Caco-2 (cell line): Measurements from ENCODE around the gene FMNL3. TPM values are rescaled to one million over a fixed set of nuclear protein-coding genes. Genes with fewer than 3 reads are reported as not detected.

Experiments
- BruUV-seq: library from RNA; stranded (reverse); fragments of 400-500 nt; replicated peaks from 2 replicates; lab custom pipeline; 2021; lab: Mats Ljungman, UMichigan
- CTCF ChIA-PET: fragments of 300-600 bp; sonication (Branson Sonifier 250); formaldehyde crosslinking; loops from one replicate; lab custom pipeline; 2022; ENCODE audit warnings: antibody characterized with exemption; lab: Charles Lee
- POLR2A ChIA-PET: fragments of 300-600 bp; sonication (Branson Sonifier 250); formaldehyde crosslinking; loops from one replicate; lab custom pipeline; 2022; ENCODE audit warnings: antibody characterized with exemption; lab: Charles Lee
- DNase-seq, 2 experiments: peaks; one replicate each; pipeline versions ENCODE4 v3.0.0 to v3.0.0-alpha.2; 2020 to 2022
- H3K27me3 ChIP-seq: replicated peaks from 2 replicates; pipeline ENCODE4 v1.6.0; 2011; ENCODE audit warnings: low read length; ENCODE audit not compliant: control insufficient read depth, insufficient read depth
- H3K36me3 ChIP-seq: 2 replicates; pipeline ENCODE4 v1.5.1; 2011; ENCODE audit warnings: low read length; ENCODE audit not compliant: control insufficient read depth, insufficient read depth
- H3K4me1 ChIP-seq: fragments of 250-450 bp; sonication (Bioruptor Pico); 2 replicates; pipeline ENCODE4 v1.5.1; 2020; ENCODE audit warnings: mild to moderate bottlenecking
- H3K4me3 ChIP-seq: 2 replicates; pipeline ENCODE4 v1.5.1; 2011; ENCODE audit warnings: low read depth, mild to moderate bottlenecking, control low read depth, low read length
- H3K9me3 ChIP-seq: fragments of 250-450 bp; sonication (Bioruptor Pico); 2 replicates; pipeline ENCODE4 v1.5.1; 2020; ENCODE audit warnings: mild to moderate bottlenecking, moderate library complexity
- H3K27ac Mint-ChIP-seq: one replicate; pipeline ENCODE4 v1.8.0; 2022; ENCODE audit warnings: mixed read lengths; ENCODE audit not compliant: unreplicated experiment
- H3K27me3 Mint-ChIP-seq: one replicate; pipeline ENCODE4 v1.8.0; 2022; ENCODE audit warnings: mixed read lengths; ENCODE audit not compliant: insufficient read depth, unreplicated experiment
- H3K36me3 Mint-ChIP-seq: one replicate; pipeline ENCODE4 v1.8.0; 2022; ENCODE audit warnings: mild to moderate bottlenecking, mixed read lengths; ENCODE audit not compliant: insufficient read depth, unreplicated experiment
- H3K4me1 Mint-ChIP-seq: one replicate; pipeline ENCODE4 v1.8.0; 2022; ENCODE audit warnings: low read depth, mixed read lengths; ENCODE audit not compliant: unreplicated experiment
- H3K4me3 Mint-ChIP-seq: one replicate; pipeline ENCODE4 v1.8.0; 2022; ENCODE audit warnings: mild to moderate bottlenecking, moderate library complexity, mixed read lengths; ENCODE audit not compliant: unreplicated experiment
- H3K9me3 Mint-ChIP-seq: one replicate; pipeline ENCODE4 v1.8.0; 2022; ENCODE audit warnings: mixed read lengths; ENCODE audit not compliant: unreplicated experiment
- intact Hi-C: fragments of 100-400 bp; cut with micrococcal nuclease; formaldehyde crosslinking; loops from one replicate; pipeline ENCODE4 v1.10.0; 2022; ENCODE audit not compliant: unreplicated experiment
- total RNA-seq: library from RNA; stranded (reverse); gene quantifications from 2 replicates; pipeline ENCODE4 v1.2.3, GENCODE V29; 2022
- TF ChIP-seq, protein P1 (sequence below), 2 experiments: fragments of 200-600 bp in 1 of 2; IDR thresholded peaks; 1 replicate in 1 of 2; 2 replicates in 1 of 2; pipeline versions ENCODE4 v1.5.1 to v1.8.0; 2011 to 2022; ENCODE audit warnings: antibody characterized with exemption in 1 of 2, control low read depth in 1 of 2, inconsistent platforms in 1 of 2, low read depth in 1 of 2, low read length in 1 of 2, mild to moderate bottlenecking in 1 of 2, moderate library complexity in 1 of 2; ENCODE audit not compliant: insufficient read depth in 1 of 2, severe bottlenecking in 1 of 2, unreplicated experiment in 1 of 2

The FMNL3 gene
- total RNA-seq, 1 experiment from 2014 or later = 10.7 TPM

DNA sequence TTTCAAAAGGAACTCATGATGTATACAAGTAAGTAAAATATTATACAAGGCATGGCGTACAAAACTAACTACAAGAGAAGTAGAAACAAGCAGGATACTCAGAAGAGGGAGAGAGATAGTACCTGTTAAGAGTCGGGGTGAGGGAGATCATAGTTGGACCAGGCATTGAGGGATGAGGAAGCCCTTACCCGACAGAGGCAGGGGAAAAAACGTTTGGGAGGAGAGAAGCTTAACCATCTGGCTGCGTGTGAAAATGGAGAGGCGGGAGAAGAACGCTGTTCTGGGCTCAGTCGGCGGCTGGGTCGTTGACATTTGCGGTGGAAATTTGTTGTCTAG is 575 bp upstream of the FMNL3 start:
- Histone ChIP-seq H3K27me3 (no peaks in the 10 kb centered on the region), H3K4me1 (peaks cover 5% of the 10 kb centered on the region; the same call in 1 of the 2 replicates), H3K9me3 (no peaks in the 10 kb centered on the region), H3K4me3 (no peak overlapping the region), H3K36me3 (no peaks in the 10 kb centered on the region)
- no TSS peak for BruUV-seq
- Mint-ChIP-seq H3K4me3 (peak overlapping the region; percentile 83), H3K27ac (peak overlapping the region; percentile 3), H3K9me3 (no peaks in the 10 kb centered on the region), H3K27me3 (peaks cover 15% of the 10 kb centered on the region), H3K36me3 (peaks cover 5% of the 10 kb centered on the region), H3K4me1 (peaks cover 6% of the 10 kb centered on the region)
- POLR2A ChIA-PET = interaction anchor here (1.2 kb wide), 1 partner anchor 33 kb away, joined by 3 read pairs; no protein-coding TSS in a partner anchor
- intact Hi-C loops = loop anchor here (1.0 to 2.0 kb wide), 4 partner anchors 34 to 121 kb away; partner anchors contain the start of genes NCKAP5L and TMBIM6
- no peak for DNase-seq
- CTCF ChIA-PET = interaction anchor here (0.6 to 0.8 kb wide), 3 partner anchors 55 to 1070 kb away, joined by 3 to 4 read pairs (median 3); no protein-coding TSS in a partner anchor
- TF ChIP-seq, protein P1, sequence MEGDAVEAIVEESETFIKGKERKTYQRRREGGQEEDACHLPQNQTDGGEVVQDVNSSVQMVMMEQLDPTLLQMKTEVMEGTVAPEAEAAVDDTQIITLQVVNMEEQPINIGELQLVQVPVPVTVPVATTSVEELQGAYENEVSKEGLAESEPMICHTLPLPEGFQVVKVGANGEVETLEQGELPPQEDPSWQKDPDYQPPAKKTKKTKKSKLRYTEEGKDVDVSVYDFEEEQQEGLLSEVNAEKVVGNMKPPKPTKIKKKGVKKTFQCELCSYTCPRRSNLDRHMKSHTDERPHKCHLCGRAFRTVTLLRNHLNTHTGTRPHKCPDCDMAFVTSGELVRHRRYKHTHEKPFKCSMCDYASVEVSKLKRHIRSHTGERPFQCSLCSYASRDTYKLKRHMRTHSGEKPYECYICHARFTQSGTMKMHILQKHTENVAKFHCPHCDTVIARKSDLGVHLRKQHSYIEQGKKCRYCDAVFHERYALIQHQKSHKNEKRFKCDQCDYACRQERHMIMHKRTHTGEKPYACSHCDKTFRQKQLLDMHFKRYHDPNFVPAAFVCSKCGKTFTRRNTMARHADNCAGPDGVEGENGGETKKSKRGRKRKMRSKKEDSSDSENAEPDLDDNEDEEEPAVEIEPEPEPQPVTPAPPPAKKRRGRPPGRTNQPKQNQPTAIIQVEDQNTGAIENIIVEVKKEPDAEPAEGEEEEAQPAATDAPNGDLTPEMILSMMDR (IDR thresholded peaks at IDR 0.05; ENCODE audit: insufficient read depth in 1 of 2, low read depth in 1 of 2, low read length in 1 of 2, severe bottlenecking in 1 of 2, unreplicated experiment in 1 of 2) = no peak

DNA sequence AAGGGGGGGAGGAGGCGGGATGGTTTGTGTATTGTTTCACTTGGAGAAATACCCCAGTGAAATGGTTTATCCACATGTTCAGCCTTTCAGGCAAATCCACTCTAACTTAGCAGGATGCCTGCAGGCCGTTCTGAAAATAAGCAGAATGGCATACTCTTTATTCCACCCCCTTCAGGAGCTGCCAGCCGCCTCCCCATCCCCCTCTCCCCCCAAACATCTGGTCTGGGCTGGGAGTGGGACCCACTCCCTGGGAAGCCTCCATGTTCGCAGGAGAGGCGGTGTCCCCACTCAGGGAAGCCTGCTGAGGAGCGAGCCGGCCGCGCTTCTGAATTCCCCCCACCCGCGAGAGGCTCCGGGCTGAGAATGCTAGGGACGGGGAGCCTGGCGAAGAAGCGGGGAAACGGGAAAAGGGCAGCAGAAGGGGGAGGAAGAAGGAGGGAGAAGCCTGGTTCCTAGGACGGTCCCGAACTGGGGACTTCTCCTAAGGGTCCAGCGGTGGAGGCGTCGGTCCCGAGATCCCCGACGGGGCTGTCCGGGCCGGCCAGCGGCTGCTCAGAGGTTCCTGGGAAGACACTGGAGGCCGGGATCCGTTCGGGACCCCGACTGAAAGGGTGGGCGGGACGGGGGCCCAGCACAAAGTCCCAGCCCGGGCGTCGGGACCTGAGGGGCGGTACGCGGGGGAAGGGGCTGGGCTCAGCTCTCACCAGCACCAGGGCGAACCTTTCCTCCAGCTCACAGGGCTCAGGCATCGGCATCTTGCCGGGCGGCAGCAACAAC is 666 bp downstream of the FMNL3 start:
- intact Hi-C loops = loop anchor here (1.0 to 2.0 kb wide), 4 partner anchors 35 to 122 kb away; partner anchors contain the start of genes NCKAP5L and TMBIM6
- Histone ChIP-seq H3K27me3 (no peaks in the 10 kb centered on the region), H3K4me1 (peaks cover 5% of the 10 kb centered on the region; the same call in 1 of the 2 replicates), H3K36me3 (no peaks in the 10 kb centered on the region), H3K9me3 (no peaks in the 10 kb centered on the region), H3K4me3 (peak overlapping the region; percentile 76)
- H3K27ac Mint-ChIP-seq = no peak overlapping the region
- peaks cover 6% of the 10 kb centered on the region for H3K4me1 Mint-ChIP-seq
- H3K36me3 Mint-ChIP-seq = peaks cover 5% of the 10 kb centered on the region
- peaks cover 13% of the 10 kb centered on the region for H3K27me3 Mint-ChIP-seq
- ChIA-PET CTCF (interaction anchor here (0.7 to 2.2 kb wide), 7 partner anchors 17 to 126 kb away, joined by 3 to 13 read pairs (median 3); partner anchors contain the start of gene TMBIM6), POLR2A (interaction anchor here (0.7 kb wide), 1 partner anchor 34 kb away, joined by 3 read pairs; no protein-coding TSS in a partner anchor)
- peak overlapping the region; percentile 83 for H3K4me3 Mint-ChIP-seq
- DNase-seq = peak; percentile 50 to 51
- no peaks in the 10 kb centered on the region for H3K9me3 Mint-ChIP-seq
- TF ChIP-seq, protein P1 (IDR thresholded peaks at IDR 0.05; ENCODE audit: insufficient read depth in 1 of 2, low read depth in 1 of 2, low read length in 1 of 2, severe bottlenecking in 1 of 2, unreplicated experiment in 1 of 2) = no peak
- no TSS peak for BruUV-seq

DNA sequence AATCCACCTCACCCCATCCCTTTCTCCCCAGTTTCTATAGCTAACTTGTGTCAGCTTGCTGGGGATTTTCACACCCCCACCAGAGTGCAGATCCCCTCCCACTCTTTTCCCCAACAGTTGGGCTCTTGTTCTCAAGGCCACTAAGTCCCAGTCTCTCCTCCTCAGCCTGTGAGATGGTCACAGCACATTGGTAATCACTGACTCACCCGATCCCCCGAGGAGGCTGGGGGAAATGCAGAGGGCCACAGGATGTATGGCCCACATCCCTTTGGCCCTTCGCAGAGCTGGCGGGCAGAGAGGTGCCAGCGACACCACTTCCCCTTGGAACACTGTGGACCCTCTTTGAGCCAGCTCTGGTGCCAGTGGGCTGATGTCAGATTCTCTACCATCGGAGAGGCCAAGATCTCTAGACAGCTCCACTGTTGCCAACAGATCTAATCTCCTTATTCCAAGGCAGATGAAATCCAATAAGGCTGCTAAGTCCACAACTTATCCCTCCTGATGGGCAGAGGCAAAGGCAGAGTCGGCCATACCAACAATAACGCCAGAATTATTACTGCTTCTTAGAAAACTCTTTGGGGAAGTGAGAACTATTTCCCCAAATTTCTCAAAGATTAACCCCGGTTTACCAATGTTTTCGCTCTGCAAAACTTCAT is 1.6 kb downstream of the FMNL3 start:
- CTCF ChIA-PET = interaction anchor here (2.2 kb wide), 1 partner anchor 36 kb away, joined by 13 read pairs; the partner anchor contains the start of gene TMBIM6
- peaks cover 5% of the 10 kb centered on the region; the same call in 1 of the 2 replicates for H3K4me1 ChIP-seq
- no peak overlapping the region for H3K27ac Mint-ChIP-seq
- H3K36me3 ChIP-seq = no peaks in the 10 kb centered on the region
- H3K27me3 ChIP-seq = no peaks in the 10 kb centered on the region
- peak overlapping the region; percentile 83 for H3K4me3 Mint-ChIP-seq
- BruUV-seq = TSS peak; percentile 42
- H3K36me3 Mint-ChIP-seq = peaks cover 5% of the 10 kb centered on the region
- H3K4me3 ChIP-seq = no peak overlapping the region
- H3K27me3 Mint-ChIP-seq = peaks cover 13% of the 10 kb centered on the region
- H3K9me3 ChIP-seq = no peaks in the 10 kb centered on the region
- H3K4me1 Mint-ChIP-seq = peaks cover 6% of the 10 kb centered on the region
- POLR2A ChIA-PET = no interaction called here
- H3K9me3 Mint-ChIP-seq = no peaks in the 10 kb centered on the region
- TF ChIP-seq, protein P1 (IDR thresholded peaks at IDR 0.05; ENCODE audit: insufficient read depth in 1 of 2, low read depth in 1 of 2, low read length in 1 of 2, severe bottlenecking in 1 of 2, unreplicated experiment in 1 of 2) = no peak
- intact Hi-C loops = loop anchor here (2.0 kb wide), 1 partner anchor 69 kb away; no protein-coding TSS in a partner anchor
- no peak for DNase-seq
